Endothelial cell of umbilical vein (primary cell): Measurements from ENCODE around the gene CLDN7. TPM values are rescaled to one million over a fixed set of nuclear protein-coding genes. Genes with fewer than 3 reads are reported as not detected.

Experiments
- BruUV-seq: library from RNA; stranded (reverse); fragments of 400-500 nt; replicated peaks from 2 replicates; lab custom pipeline; 2021; lab: Mats Ljungman, UMichigan
- CTCF ChIA-PET: fragments of 300-600, 350-600 bp; sonication (Branson Sonifier 250); formaldehyde crosslinking; loops from one replicate; lab custom pipeline; 2021; ENCODE audit warnings: antibody characterized with exemption, inconsistent platforms; lab: Charles Lee
- POLR2A ChIA-PET: fragments of 300-600, 350-600 bp; sonication (Branson Sonifier 250); formaldehyde crosslinking; loops from one replicate; lab custom pipeline; 2021; ENCODE audit warnings: antibody characterized with exemption, inconsistent platforms; lab: Charles Lee
- DNase-seq: peaks from one replicate; pipeline ENCODE4 v3.0.0-alpha.2; 2011; ENCODE audit warnings: low read depth, low spot score
- FAIRE-seq: peaks from 2 replicates; lab custom pipeline; 2011; peaks lifted over from hg19 to GRCh38; lab: Jason Lieb, UNC
- H2AFZ ChIP-seq: 2 replicates; pipeline ENCODE4 v1.6.0; 2012; ENCODE audit warnings: low read depth, low read length, control low read depth, inconsistent platforms
- H3K27ac ChIP-seq: 2 replicates; pipeline ENCODE4 v1.5.1; 2011; ENCODE audit warnings: low read depth, mild to moderate bottlenecking, control low read depth, low read length, moderate library complexity; ENCODE audit not compliant: insufficient read depth
- H3K27me3 ChIP-seq, 2 experiments: 2 replicates each; pipeline versions ENCODE4 v1.6.0 to v1.6.1; 2011; ENCODE audit warnings: low read length in 2 of 2, mixed read lengths in 1 of 2; ENCODE audit not compliant: control insufficient read depth in 2 of 2, insufficient read depth in 2 of 2
- H3K36me3 ChIP-seq, 2 experiments: 2 replicates in 1 of 2; 3 replicates in 1 of 2; pipeline ENCODE4 v1.5.1; 2011; ENCODE audit warnings: low read length in 2 of 2, mild to moderate bottlenecking in 1 of 2, moderate library complexity in 1 of 2; ENCODE audit not compliant: control insufficient read depth in 2 of 2, insufficient read depth in 2 of 2; ENCODE audit errors: extremely low read depth in 1 of 2
- H3K4me1 ChIP-seq: 3 replicates; pipeline ENCODE4 v1.5.1; 2011; ENCODE audit warnings: mild to moderate bottlenecking, low read length; ENCODE audit not compliant: control insufficient read depth, insufficient read depth; ENCODE audit errors: extremely low read depth
- H3K4me2 ChIP-seq: 2 replicates; pipeline ENCODE4 v1.6.1; 2011; ENCODE audit warnings: low read length, control low read depth, mixed read lengths; ENCODE audit not compliant: insufficient read depth
- H3K4me3 ChIP-seq, 3 experiments: fragments of 200-600 bp in 1 of 3; sonication (generic), shearing (Covaris generic) in 1 of 3; replicated peaks in 1 of 3; 2 replicates each; pipeline ENCODE4 v1.5.1; 2011 to 2016; ENCODE audit warnings: control low read depth in 3 of 3, low read length in 3 of 3, mild to moderate bottlenecking in 2 of 3, inconsistent platforms in 1 of 3, low read depth in 1 of 3, moderate library complexity in 1 of 3; ENCODE audit not compliant: insufficient read depth in 1 of 3
- H3K79me2 ChIP-seq: 2 replicates; pipeline ENCODE4 v1.6.0; 2012; ENCODE audit warnings: low read length, inconsistent platforms; ENCODE audit not compliant: control insufficient read depth, insufficient read depth
- H3K9ac ChIP-seq: replicated peaks from 2 replicates; pipeline ENCODE3; 2011; ENCODE audit warnings: low read length, control low read depth; ENCODE audit not compliant: insufficient read depth; ENCODE audit errors: extremely low read depth
- H3K9me1 ChIP-seq: replicated peaks from 3 replicates; pipeline ENCODE4 v1.6.0; 2011; ENCODE audit warnings: mild to moderate bottlenecking, low read length; ENCODE audit not compliant: control insufficient read depth, insufficient read depth; ENCODE audit errors: extremely low read depth
- H3K9me3 ChIP-seq: replicated peaks from 2 replicates; pipeline ENCODE4 v1.5.1; 2012; ENCODE audit warnings: low read length, inconsistent platforms; ENCODE audit not compliant: control insufficient read depth, insufficient read depth
- H4K20me1 ChIP-seq: replicated peaks from 2 replicates; pipeline ENCODE3; 2011; ENCODE audit warnings: mild to moderate bottlenecking, low read length; ENCODE audit not compliant: control insufficient read depth, insufficient read depth; ENCODE audit errors: extremely low read depth
- EZH2 ChIP-seq: IDR thresholded peaks from 2 replicates; pipeline ENCODE4 v1.6.1; 2012; ENCODE audit warnings: borderline replicate concordance, low read depth, mild to moderate bottlenecking, moderate library complexity, low read length, inconsistent platforms; ENCODE audit not compliant: severe bottlenecking
- JUN ChIP-seq: IDR thresholded peaks from 2 replicates; pipeline ENCODE4 v1.6.1; 2011; ENCODE audit warnings: borderline replicate concordance, low read depth; ENCODE audit not compliant: insufficient read length, insufficient read depth
- MYC ChIP-seq: IDR thresholded peaks from one replicate; pipeline ENCODE4 v1.6.1; 2011; ENCODE audit warnings: mild to moderate bottlenecking, low read depth, low read length
- POLR2AphosphoS5 ChIP-seq: IDR thresholded peaks from 2 replicates; pipeline ENCODE4 v1.6.1; 2012; ENCODE audit warnings: low read depth, mild to moderate bottlenecking, control low read depth, low read length, moderate library complexity; ENCODE audit not compliant: insufficient read depth
- dilution Hi-C: fragments of 300-500 bp; cut with MboI; formaldehyde crosslinking; loops from one replicate; pipeline ENCODE4 v1.15.0; 2019; ENCODE audit warnings: low sequenced_read_pairs; ENCODE audit not compliant: extremely low pct_ligation_motif_present
- intact Hi-C: fragments of 100-400 bp; cut with micrococcal nuclease; formaldehyde crosslinking; loops from one replicate; pipeline ENCODE4 v1.10.0; 2022
- polyA plus RNA-seq, 4 experiments: library from polyadenylated mRNA; depleted of rRNA in 3 of 4; stranded (reverse) in 3 of 4; unstranded in 1 of 4; fragments of >200 nt; gene quantifications; 2 replicates each; pipeline versions ENCODE4 v1.2.1 to v1.2.3, GENCODE V29; 2011 to 2012; ENCODE audit warnings: missing spikeins in 1 of 4
- total RNA-seq: library from RNA; stranded (reverse); gene quantifications from 2 replicates; pipeline ENCODE4 v1.2.3, GENCODE V29; 2021

Gene CLDN7
- total and polyA plus RNA-seq, 2 donors (not counting 3 experiments of a cell fraction or from before 2014, with no cell fraction given) = 25.4 to 25.7 TPM

DNA sequence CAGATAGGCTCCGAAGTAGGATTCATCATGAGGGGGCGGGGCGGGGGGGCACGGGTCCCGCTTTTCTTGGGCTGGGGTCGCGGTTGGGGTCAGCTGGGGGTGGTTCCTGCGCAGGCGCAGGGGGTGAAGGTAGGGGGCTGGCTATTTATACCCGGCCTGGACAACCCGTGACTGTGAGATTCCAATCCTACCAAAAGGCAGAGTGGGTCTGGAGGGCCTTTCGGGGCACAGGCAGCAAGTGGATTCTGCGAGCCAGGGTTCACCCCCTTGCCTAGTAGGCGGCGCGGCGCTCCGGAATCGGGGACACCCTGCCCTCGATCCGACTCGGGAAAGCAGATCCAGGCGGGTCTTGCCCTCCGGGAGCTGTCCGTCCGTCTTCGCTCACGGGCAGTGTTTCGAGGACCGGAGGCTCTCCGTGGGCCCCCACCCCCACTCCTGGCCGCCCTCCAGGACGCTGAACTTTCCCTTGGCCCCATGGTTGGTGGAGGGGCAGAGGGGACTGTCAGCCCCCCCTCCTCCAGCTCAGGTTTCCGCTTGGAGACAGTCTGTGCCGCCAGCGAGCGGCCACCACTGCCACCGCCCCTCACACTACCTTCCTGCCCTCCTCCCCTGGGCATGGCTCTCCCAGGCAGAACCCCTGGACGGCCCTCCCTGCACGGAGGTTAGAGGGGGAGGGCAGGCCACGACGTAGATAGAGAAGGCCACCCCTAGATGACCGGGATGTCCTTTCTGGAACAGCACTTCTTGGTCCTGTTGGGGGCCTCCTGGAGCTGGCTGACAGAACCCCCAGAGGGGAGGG is 19.9 kb upstream of the CLDN7 start:
- TF ChIP-seq EZH2 = peak; percentile 70
- no peak for TF ChIP-seq MYC
- TF ChIP-seq JUN = no peak
- TF ChIP-seq POLR2AphosphoS5 = no peak
- H3K4me2 ChIP-seq = peak overlapping the region; percentile 62
- no peak for DNase-seq
- no peaks in the 10 kb centered on the region for H3K9me1 ChIP-seq
- BruUV-seq = no TSS peak
- POLR2A ChIA-PET = no interaction called here
- H3K4me3 ChIP-seq = peak overlapping the region in 1 of 3 experiments; percentile 28
- intact Hi-C loops = loop anchor here (1.0 to 2.0 kb wide), 2 partner anchors 30 to 39 kb away; partner anchors contain the start of genes ELP5 and GABARAP
- H3K27me3 ChIP-seq = peaks cover 5 to 9% of the 10 kb centered on the region in 2 experiments
- no peak overlapping the region for H3K9ac ChIP-seq
- no peak overlapping the region for H3K27ac ChIP-seq
- H4K20me1 ChIP-seq = no peaks in the 10 kb centered on the region
- H3K4me1 ChIP-seq = peaks cover 9% of the 10 kb centered on the region
- CTCF ChIA-PET = interaction anchor here (0.6 to 10.2 kb wide), 6 partner anchors 9 to 220 kb away, joined by 3 to 170 read pairs (median 4); partner anchors contain the start of gene GPS2
- H3K79me2 ChIP-seq = no peaks in the 10 kb centered on the region
- peak overlapping the region; percentile 76 for H2AFZ ChIP-seq
- no peak for FAIRE-seq
- dilution Hi-C loops = no loop called here
- H3K9me3 ChIP-seq = no peaks in the 10 kb centered on the region
- H3K36me3 ChIP-seq = no peaks in the 10 kb centered on the region
